BE2C (cell line): ENCODE results near the gene CDS2.

Source experiments
- DNase-seq: peaks from one replicate; pipeline ENCODE4 v3.0.0-alpha.2; 2020
- H3K27me3 ChIP-seq: fragments of 250-450 bp; sonication (Bioruptor Pico); 2 replicates; pipeline ENCODE4 v1.5.1; 2020; ENCODE audit warnings: mild to moderate bottlenecking
- H3K36me3 ChIP-seq: fragments of 250-450 bp; sonication (Bioruptor Pico); 2 replicates; pipeline ENCODE4 v1.5.1; 2020; ENCODE audit warnings: mild to moderate bottlenecking
- H3K4me1 ChIP-seq: fragments of 250-450 bp; sonication (Bioruptor Pico); 2 replicates; pipeline ENCODE4 v1.5.1; 2020
- H3K4me3 ChIP-seq: 2 replicates; pipeline ENCODE4 v1.5.1; 2011; ENCODE audit warnings: low read depth, low read length
- H3K9me3 ChIP-seq: fragments of 250-450 bp; sonication (Bioruptor Pico); 2 replicates; pipeline ENCODE4 v1.5.1; 2020
- CTCF ChIP-seq: IDR thresholded peaks from 2 replicates; pipeline ENCODE4 v1.5.1; 2012; ENCODE audit warnings: mild to moderate bottlenecking, low read depth, low read length

CDS2 gene

GRCh38 chr20:5168651-5169396, 42.0 kb downstream of the CDS2 start:
- Histone ChIP-seq H3K4me3 (no peak overlapping the region), H3K36me3 (no peaks in the 10 kb centered on the region; the same call in 1 of the 2 replicates), H3K9me3 (no peaks in the 10 kb centered on the region), H3K27me3 (no peaks in the 10 kb centered on the region), H3K4me1 (peaks cover 20% of the 10 kb centered on the region)
- no peak for DNase-seq
- no peak for TF ChIP-seq CTCF

DNA sequence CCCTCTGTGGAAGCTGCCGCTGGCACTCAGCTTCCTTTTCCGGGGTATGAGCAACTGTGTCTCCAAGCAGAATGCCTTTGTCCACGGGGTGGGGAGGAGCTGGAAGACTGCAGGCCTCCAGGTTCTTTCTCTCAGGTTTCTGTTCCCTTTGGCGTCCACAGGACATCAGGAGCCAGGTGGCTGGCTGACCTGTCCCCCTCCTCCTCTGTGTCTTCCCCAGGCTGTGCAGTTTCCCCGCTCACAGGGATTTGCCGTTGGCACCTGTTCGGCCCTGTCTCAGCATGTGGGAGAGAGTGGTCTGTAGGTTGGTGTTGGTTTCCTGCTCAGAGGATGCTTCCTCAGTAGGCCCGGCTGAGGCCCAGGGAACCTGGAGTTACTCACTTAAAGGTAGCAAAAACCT, 43.5 kb downstream of the CDS2 start:
- DNase-seq: no peak
- Histone ChIP-seq H3K9me3 (no peaks in the 10 kb centered on the region), H3K36me3 (peaks cover 2% of the 10 kb centered on the region; the same call in 1 of the 2 replicates), H3K4me3 (no peak overlapping the region), H3K27me3 (no peaks in the 10 kb centered on the region), H3K4me1 (peaks cover 20% of the 10 kb centered on the region)
- TF ChIP-seq CTCF: no peak

DNA sequence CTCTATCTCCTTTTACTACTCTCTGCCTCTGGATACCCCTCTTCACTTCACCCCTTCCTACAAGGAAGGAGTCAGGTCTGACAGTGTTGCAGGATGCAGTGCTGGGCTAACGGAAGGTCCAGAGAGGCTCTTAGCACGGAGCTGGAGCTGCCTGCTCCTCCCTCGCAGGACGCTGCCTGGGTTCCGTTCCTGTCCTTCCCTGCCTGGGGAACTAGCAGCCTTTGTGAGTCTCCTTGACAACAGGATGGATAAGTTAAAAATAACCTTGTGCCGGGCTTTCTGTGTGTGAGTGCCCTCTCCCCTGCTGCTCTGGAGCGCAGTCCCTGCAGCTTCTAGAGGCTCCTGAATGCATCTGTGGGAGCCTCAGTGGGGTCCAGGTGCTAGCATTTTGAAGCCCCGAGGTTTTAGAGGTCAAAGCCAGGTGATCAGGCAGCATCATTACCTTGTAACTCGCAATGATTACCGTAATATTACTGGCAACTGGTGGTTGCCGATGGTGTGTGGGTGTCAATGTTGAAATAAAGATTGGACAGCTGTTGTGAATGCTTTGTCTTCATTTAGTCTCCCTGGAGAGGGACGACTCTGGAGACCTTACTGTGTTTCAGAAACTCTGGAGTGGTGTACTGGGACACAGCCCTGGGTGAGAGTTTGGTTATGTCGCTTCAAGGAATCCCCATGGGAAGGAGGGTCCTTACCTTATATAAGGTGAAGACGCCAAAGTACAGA, 44.4 kb downstream of the CDS2 start:
- Histone ChIP-seq H3K9me3 (no peaks in the 10 kb centered on the region), H3K36me3 (peaks cover 5% of the 10 kb centered on the region; the same call in 1 of the 2 replicates), H3K27me3 (no peaks in the 10 kb centered on the region), H3K4me1 (peaks cover 20% of the 10 kb centered on the region), H3K4me3 (no peak overlapping the region)
- no peak for TF ChIP-seq CTCF
- peak; percentile 29 for DNase-seq

GRCh38 chr20:5171790-5172164, 45.0 kb downstream of the CDS2 start:
- no peak overlapping the region for H3K4me3 ChIP-seq
- H3K27me3 ChIP-seq: no peaks in the 10 kb centered on the region
- no peaks in the 10 kb centered on the region for H3K9me3 ChIP-seq
- H3K4me1 ChIP-seq: peaks cover 20% of the 10 kb centered on the region
- no peak for TF ChIP-seq CTCF
- DNase-seq: peak; percentile 29
- peaks cover 9% of the 10 kb centered on the region; the same call in 1 of the 2 replicates for H3K36me3 ChIP-seq

DNA sequence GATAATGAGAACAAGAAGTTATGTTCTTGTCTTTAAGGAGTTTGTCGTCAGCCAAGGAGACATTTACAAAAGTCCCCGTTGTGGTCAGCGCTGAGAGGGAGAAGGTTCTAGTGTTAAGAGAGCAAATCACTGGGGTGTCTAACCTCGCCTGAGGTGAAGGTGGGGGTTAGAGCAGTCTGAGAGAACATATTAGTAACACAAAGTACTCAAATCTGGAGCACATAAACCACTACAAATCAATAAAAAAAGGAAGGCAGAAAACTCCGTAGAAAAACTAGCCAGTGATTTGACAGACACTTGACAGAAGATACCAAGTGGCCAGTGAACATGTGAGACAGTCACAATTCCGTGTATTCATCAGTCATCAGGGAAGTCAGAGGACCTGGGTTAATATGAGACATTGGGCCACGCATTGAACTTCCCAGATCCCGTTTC, 45.4 kb downstream of the CDS2 start:
- no peak for TF ChIP-seq CTCF
- Histone ChIP-seq H3K4me3 (no peak overlapping the region), H3K9me3 (no peaks in the 10 kb centered on the region), H3K27me3 (no peaks in the 10 kb centered on the region), H3K36me3 (peaks cover 9% of the 10 kb centered on the region; the same call in 1 of the 2 replicates), H3K4me1 (peaks cover 20% of the 10 kb centered on the region)
- no peak for DNase-seq
